K562 (cell line): Measurements from ENCODE around the gene RHOV. TPM values are rescaled to one million over a fixed set of nuclear protein-coding genes. Genes with fewer than 3 reads are reported as not detected.
A peak's percentile ranks its signal among the peaks of the same experiment; 100 is the strongest.

Source experiments
- BDP1 ChIP-seq: IDR thresholded peaks from 3 replicates; pipeline ENCODE4 v1.6.1; 2011; ENCODE audit not compliant: insufficient read length, insufficient read depth
- CBX3 ChIP-seq, 2 experiments: IDR thresholded peaks; 1 replicate in 1 of 2; 2 replicates in 1 of 2; pipeline ENCODE4 v1.6.1; 2012; ENCODE audit warnings: inconsistent platforms in 2 of 2, low read length in 2 of 2, borderline replicate concordance in 1 of 2, control low read depth in 1 of 2
- CHD4 ChIP-seq: fragments of 200-600 bp; sonication (generic); IDR thresholded peaks from 3 replicates; pipeline ENCODE4 v1.6.1; 2012; ENCODE audit warnings: low read depth, mild to moderate bottlenecking, mixed read lengths, low read length, inconsistent platforms; ENCODE audit not compliant: insufficient read depth, insufficient replicate concordance, poor library complexity, severe bottlenecking
- CTCFL ChIP-seq: IDR thresholded peaks from 2 replicates; pipeline ENCODE4 v1.6.1; 2011; ENCODE audit warnings: borderline replicate concordance, low read depth, mild to moderate bottlenecking, moderate library complexity, low read length; ENCODE audit not compliant: insufficient read depth, poor library complexity, severe bottlenecking
- HIVEP1 ChIP-seq: fragments of 250-450 bp; sonication (Bioruptor Pico); IDR thresholded peaks from 2 replicates; pipeline ENCODE4 v1.4.0; 2020; ENCODE audit warnings: mild to moderate bottlenecking
- IRF2 ChIP-seq: sonication (generic); formaldehyde crosslinking; IDR thresholded peaks from 2 replicates; pipeline ENCODE4 v1.8.1; 2022; ENCODE audit warnings: mild to moderate bottlenecking, missing genetic modification reagents
- MCM3 ChIP-seq: fragments of 450-650 bp; IDR thresholded peaks from 2 replicates; pipeline ENCODE4 v1.6.1; 2016
- MYC ChIP-seq, 2 experiments: fragments of 250-450 bp in 1 of 2; sonication (Bioruptor Pico) in 1 of 2; IDR thresholded peaks; 2 replicates each; pipeline versions ENCODE4 v1.5.1 to v1.6.1; 2012 to 2021; ENCODE audit warnings: low read depth in 2 of 2, borderline replicate concordance in 1 of 2, improper control_type of control experiment in 1 of 2, low read length in 1 of 2, mild to moderate bottlenecking in 1 of 2, moderate library complexity in 1 of 2
- PCBP1 ChIP-seq: fragments of 200-400 bp; formaldehyde crosslinking; IDR thresholded peaks from 2 replicates; pipeline ENCODE4 v1.6.1; 2018; ENCODE audit warnings: mild to moderate bottlenecking, low read depth, low read length; ENCODE audit not compliant: poor library complexity, severe bottlenecking
- PTTG1 ChIP-seq: fragments of 450-650 bp; IDR thresholded peaks from 2 replicates; pipeline ENCODE4 v1.6.1; 2016; ENCODE audit warnings: low read depth, mild to moderate bottlenecking, missing genetic modification characterization, missing compliant biosample characterization
- RFX7 ChIP-seq: fragments of 250-450 bp; sonication (Bioruptor Pico); IDR thresholded peaks from 2 replicates; pipeline ENCODE4 v1.5.1; 2021; ENCODE audit warnings: mild to moderate bottlenecking
- SETDB1 ChIP-seq: IDR thresholded peaks from one replicate; pipeline ENCODE4 v1.6.1; 2012; ENCODE audit warnings: low read length, control low read depth, inconsistent platforms
- SMAD1 ChIP-seq: fragments of 150-350 bp; IDR thresholded peaks from 2 replicates; pipeline ENCODE4 v1.6.1; 2014; ENCODE audit warnings: low read length, low read depth; ENCODE audit not compliant: partially characterized antibody
- SMC3 ChIP-seq: conservative IDR thresholded peaks from 2 replicates; pipeline ENCODE4 v1.6.1; 2011; ENCODE audit warnings: low read depth, low read length, improper control_type of control experiment; ENCODE audit not compliant: insufficient read depth
- SP2 ChIP-seq: IDR thresholded peaks from 2 replicates; pipeline ENCODE4 v1.6.1; 2011; ENCODE audit warnings: mild to moderate bottlenecking, low read depth, low read length, moderate library complexity; ENCODE audit not compliant: poor library complexity, severe bottlenecking; ENCODE audit errors: extremely low read depth
- TCFL5 ChIP-seq: fragments of 250-450 bp; sonication (Bioruptor Pico); conservative IDR thresholded peaks from 2 replicates; pipeline ENCODE4 v1.6.1; 2021; ENCODE audit warnings: mild to moderate bottlenecking, moderate library complexity, matching md5 sums
- THRAP3 ChIP-seq: fragments of 450-650 bp; IDR thresholded peaks from 2 replicates; pipeline ENCODE4 v1.6.1; 2016; ENCODE audit warnings: mild to moderate bottlenecking, inconsistent platforms, borderline replicate concordance
- ZBTB12 ChIP-seq: fragments of 250-450 bp; sonication (Bioruptor Pico); IDR thresholded peaks from 2 replicates; pipeline ENCODE4 v1.4.0; 2020
- ZBTB17 ChIP-seq: fragments of 450-650 bp; formaldehyde crosslinking; IDR thresholded peaks from 2 replicates; pipeline ENCODE4 v1.4.0; 2020; ENCODE audit warnings: mild to moderate bottlenecking
- ZFPM2 ChIP-seq: fragments of 250-450 bp; sonication (Bioruptor Pico); IDR thresholded peaks from 2 replicates; pipeline ENCODE4 v1.5.1; 2022; ENCODE audit warnings: mild to moderate bottlenecking
- ZNF395 ChIP-seq: fragments of 200-800 bp; sonication (Bioruptor generic); IDR thresholded peaks from 2 replicates; pipeline ENCODE4 v1.6.1; 2017; ENCODE audit warnings: missing genetic modification characterization, missing compliant biosample characterization
- polyA plus RNA-seq, 8 experiments: library from polyadenylated mRNA; depleted of rRNA in 4 of 8; stranded (reverse) in 5 of 8; unstranded in 3 of 8; fragments of >200 nt; fragmentation: Nextera tagmentation in 2 of 8; fragmentation: Illumina TruSeq in 1 of 8; extraction: Ambion mirVana in 2 of 8; extraction: Trizol in 1 of 8; gene quantifications; 2 replicates each; pipeline versions ENCODE4 v1.2.1 to v1.2.3, GENCODE V29; 2011 to 2014; ENCODE audit warnings: inconsistent platforms in 1 of 8, missing spikeins in 1 of 8
- total RNA-seq, 7 experiments: library from RNA; depleted of rRNA in 6 of 7; stranded (reverse); fragments of >200 nt in 6 of 7; fragmentation: Illumina TruSeq in 2 of 7; extraction: Trizol in 2 of 7; gene quantifications; 2 replicates each; pipeline versions ENCODE4 v1.2.1 to v1.2.3, GENCODE V29; 2011 to 2021; ENCODE audit warnings: low replicate concordance in 1 of 7

Gene RHOV
- total and polyA plus RNA-seq, 9 of the 15 experiments (the other 6 are each of a cell fraction or from before 2014, with no cell fraction given), result 0.08 to 2.0 (median 1.1) TPM

DNA sequence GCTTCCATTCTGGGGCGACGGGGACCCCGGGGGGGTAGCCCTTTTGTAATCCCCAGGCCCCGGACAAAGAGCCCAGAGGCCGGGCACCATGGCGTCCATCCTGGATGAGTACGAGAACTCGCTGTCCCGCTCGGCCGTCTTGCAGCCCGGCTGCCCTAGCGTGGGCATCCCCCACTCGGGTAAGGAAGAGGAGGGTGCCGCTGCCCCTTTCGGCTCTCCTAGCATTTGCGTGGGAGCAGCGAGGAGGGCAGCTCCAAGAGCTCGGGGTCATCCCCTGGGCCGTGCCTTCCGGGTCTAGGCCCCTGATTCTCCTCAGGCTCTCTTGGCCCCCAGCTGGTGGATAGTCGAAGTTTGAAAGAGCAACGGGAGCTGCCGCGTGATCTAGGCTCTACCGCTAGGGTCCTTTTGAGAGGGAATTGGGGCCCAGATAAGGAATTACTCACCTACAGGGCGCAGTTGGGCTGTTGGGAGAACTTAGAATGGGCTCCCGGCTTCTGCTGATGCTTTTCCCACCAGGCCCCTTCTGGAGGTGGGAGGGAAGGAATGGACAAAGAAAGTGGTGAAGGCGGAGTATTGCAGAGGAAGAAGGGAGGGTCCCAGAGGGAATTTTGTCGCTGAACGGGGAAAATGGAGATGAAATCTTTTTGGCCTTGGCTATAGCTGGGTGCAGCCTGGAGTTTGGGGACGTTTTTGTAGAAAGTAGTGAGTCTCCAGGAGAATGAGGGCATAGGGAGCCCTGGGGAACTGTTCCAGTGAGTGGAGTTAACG, 20.8 kb upstream of the RHOV start (continued):
- peak in 1 of 2 experiments; percentile 81; a peak in 1 of 3 replicates for TF ChIP-seq CBX3 (IDR thresholded peaks at IDR 0.05; ENCODE audit: borderline replicate concordance in 1 of 2, low read length in 2 of 2)
- no peak for TF ChIP-seq HIVEP1
- TF ChIP-seq SP2, result no peak
- peak; percentile 65; the same call in 1 of the 2 replicates for TF ChIP-seq MYC (IDR thresholded peaks at IDR 0.05; ENCODE audit: low read depth, low read length)
- TF ChIP-seq MYC (CRISPR knock-in tag; IDR thresholded peaks at IDR 0.05; ENCODE audit: borderline replicate concordance, low read depth), result no peak
- no peak for TF ChIP-seq ZBTB12
- no peak for TF ChIP-seq RFX7
- no peak for TF ChIP-seq PCBP1
- no peak for TF ChIP-seq SETDB1
- no peak for TF ChIP-seq PTTG1 (tag)
- TF ChIP-seq CHD4, result no peak
- TF ChIP-seq CTCFL, result peak; percentile 82
- TF ChIP-seq ZFPM2 (CRISPR knock-in tag), result no peak
- TF ChIP-seq IRF2 (CRISPR knock-in tag), result no peak
- no peak for TF ChIP-seq SMAD1
- no peak for TF ChIP-seq MCM3
- no peak for TF ChIP-seq THRAP3
- TF ChIP-seq SMC3, result peak; percentile 40
- TF ChIP-seq ZNF395 (CRISPR knock-in tag), result no peak
- TF ChIP-seq BDP1, result no peak
- TF ChIP-seq TCFL5 (CRISPR knock-in tag), result no peak
- no peak for TF ChIP-seq ZBTB17 (CRISPR knock-in tag)
